H1 (cell line): ENCODE results near the gene SEPTIN5. TPM values are rescaled to one million over a fixed set of nuclear protein-coding genes. Genes with fewer than 3 reads are reported as not detected.

Experiments used
- CTCF ChIA-PET: fragments of 300-600 bp; sonication (Branson Sonifier 250); formaldehyde crosslinking; loops from one replicate; lab custom pipeline; 2021; ENCODE audit not compliant: partially characterized antibody; lab: Charles Lee
- POLR2A ChIA-PET: fragments of 300-600 bp; sonication (Branson Sonifier 250); formaldehyde crosslinking; loops from one replicate; lab custom pipeline; 2021; ENCODE audit warnings: inconsistent platforms; ENCODE audit not compliant: partially characterized antibody; lab: Charles Lee
- DNase-seq, 2 experiments: peaks; one replicate each; pipeline versions ENCODE4 v3.0.0 to v3.0.0-alpha.2; 2010 to 2022; ENCODE audit warnings: low spot score in 2 of 2, low read depth in 1 of 2, mixed read lengths in 1 of 2
- FAIRE-seq: peaks from 2 replicates; lab custom pipeline; 2011; peaks lifted over from hg19 to GRCh38; lab: Jason Lieb, UNC
- H2AFZ ChIP-seq: 2 replicates; pipeline ENCODE4 v1.8.1; 2012; ENCODE audit warnings: low read length, inconsistent platforms
- H2AK5ac ChIP-seq: 2 replicates; pipeline ENCODE4 v1.6.1; 2013; ENCODE audit warnings: low read depth, low read length
- H2BK120ac ChIP-seq: replicated peaks from 2 replicates; pipeline ENCODE3; 2013; ENCODE audit warnings: low read depth, low read length, inconsistent platforms
- H2BK12ac ChIP-seq: 2 replicates; pipeline ENCODE4 v1.6.1; 2013; ENCODE audit warnings: low read depth, low read length
- H2BK15ac ChIP-seq: 2 replicates; pipeline ENCODE4 v1.6.1; 2013; ENCODE audit warnings: low read length
- H2BK20ac ChIP-seq: 2 replicates; pipeline ENCODE4 v1.6.1; 2013; ENCODE audit warnings: low read length
- H2BK5ac ChIP-seq: 2 replicates; pipeline ENCODE4 v1.6.1; 2013; ENCODE audit warnings: low read depth, low read length
- H3K14ac ChIP-seq: 2 replicates; pipeline ENCODE4 v1.6.1; 2013; ENCODE audit warnings: inconsistent platforms; ENCODE audit not compliant: insufficient read length
- H3K18ac ChIP-seq: 2 replicates; pipeline ENCODE4 v1.6.1; 2013; ENCODE audit warnings: low read length; ENCODE audit errors: extremely low read depth
- H3K23ac ChIP-seq: 2 replicates; pipeline ENCODE4 v1.6.1; 2013; ENCODE audit warnings: inconsistent platforms; ENCODE audit not compliant: insufficient read length
- H3K23me2 ChIP-seq: 2 replicates; pipeline ENCODE4 v1.6.1; 2013; ENCODE audit warnings: low read depth, low read length
- H3K27ac ChIP-seq: 2 replicates; pipeline ENCODE4 v1.6.1; 2011; ENCODE audit warnings: low read depth, low read length, inconsistent platforms
- H3K27me3 ChIP-seq, 4 experiments: replicated peaks in 1 of 4; 1 replicate in 1 of 4; 2 replicates in 3 of 4; pipeline versions ENCODE4 v1.6.1 to v1.8.1; 2011 to 2013; ENCODE audit warnings: low read length in 3 of 4, mild to moderate bottlenecking in 3 of 4, inconsistent platforms in 2 of 4, mixed read lengths in 2 of 4, moderate library complexity in 1 of 4; ENCODE audit not compliant: control insufficient read depth in 3 of 4, insufficient read depth in 3 of 4; ENCODE audit errors: extremely low read depth in 1 of 4
- H3K36me3 ChIP-seq, 4 experiments: 2 replicates each; pipeline versions ENCODE4 v1.6.1 to v1.8.1; 2011 to 2013; ENCODE audit warnings: mild to moderate bottlenecking in 4 of 4, low read length in 3 of 4, moderate library complexity in 2 of 4, control low read depth in 1 of 4, inconsistent platforms in 1 of 4; ENCODE audit not compliant: insufficient read depth in 4 of 4, control insufficient read depth in 2 of 4
- H3K4ac ChIP-seq: replicated peaks from 2 replicates; pipeline ENCODE3; 2013; ENCODE audit warnings: low read length, low read depth, mixed read lengths, inconsistent platforms; ENCODE audit not compliant: insufficient read length
- H3K4me1 ChIP-seq, 4 experiments: replicated peaks in 1 of 4; 1 replicate in 1 of 4; 2 replicates in 3 of 4; pipeline versions ENCODE4 v1.6.1 to v1.8.1; 2011 to 2013; ENCODE audit warnings: low read length in 3 of 4, inconsistent platforms in 2 of 4, mixed read lengths in 1 of 4; ENCODE audit not compliant: insufficient read depth in 4 of 4, control insufficient read depth in 3 of 4
- H3K4me2 ChIP-seq, 2 experiments: 2 replicates each; pipeline versions ENCODE4 v1.6.1 to v1.8.1; 2011 to 2013; ENCODE audit warnings: low read depth in 2 of 2, low read length in 2 of 2, control low read depth in 1 of 2, inconsistent platforms in 1 of 2, mild to moderate bottlenecking in 1 of 2; ENCODE audit not compliant: insufficient read depth in 1 of 2
- H3K4me3 ChIP-seq, 4 experiments: fragments of 200-600, 300-600 bp in 1 of 4; sonication (generic), shearing (Covaris generic), sonication (Bioruptor Twin) in 1 of 4; 2 replicates each; pipeline versions ENCODE4 v1.5.1 to v1.8.1; 2011 to 2016; ENCODE audit warnings: low read length in 4 of 4, low read depth in 3 of 4, control low read depth in 2 of 4, inconsistent platforms in 2 of 4, mild to moderate bottlenecking in 2 of 4, mixed read lengths in 1 of 4, moderate library complexity in 1 of 4; ENCODE audit not compliant: insufficient read depth in 2 of 4; ENCODE audit errors: extremely low read depth in 1 of 4
- H3K56ac ChIP-seq: replicated peaks from 2 replicates; pipeline ENCODE3; 2013; ENCODE audit warnings: low read depth, mild to moderate bottlenecking, mixed read lengths, low read length, inconsistent platforms; ENCODE audit not compliant: insufficient read length
- H3K79me1 ChIP-seq: 2 replicates; pipeline ENCODE4 v1.6.1; 2013; ENCODE audit warnings: low read depth, low read length, control low read depth
- H3K79me2 ChIP-seq, 2 experiments: 2 replicates each; pipeline versions ENCODE4 v1.6.1 to v1.8.1; 2012 to 2013; ENCODE audit warnings: low read length in 2 of 2, mild to moderate bottlenecking in 2 of 2, inconsistent platforms in 1 of 2; ENCODE audit not compliant: insufficient read depth in 2 of 2, control insufficient read depth in 1 of 2
- H3K9ac ChIP-seq, 4 experiments: replicated peaks in 1 of 4; 1 replicate in 1 of 4; 2 replicates in 3 of 4; pipeline versions ENCODE4 v1.6.1 to v1.8.1; 2011 to 2013; ENCODE audit warnings: low read depth in 3 of 4, low read length in 3 of 4, control low read depth in 2 of 4, mild to moderate bottlenecking in 2 of 4, moderate library complexity in 2 of 4, inconsistent platforms in 1 of 4; ENCODE audit errors: extremely low read depth in 1 of 4
- H3K9me3 ChIP-seq, 2 experiments: 2 replicates each; pipeline versions ENCODE4 v1.6.1 to v1.8.1; 2012 to 2013; ENCODE audit warnings: mild to moderate bottlenecking in 2 of 2, moderate library complexity in 2 of 2, control low read depth in 1 of 2, inconsistent platforms in 1 of 2, low read depth in 1 of 2, low read length in 1 of 2, mixed read lengths in 1 of 2; ENCODE audit not compliant: insufficient read depth in 2 of 2
- H4K20me1 ChIP-seq, 2 experiments: replicated peaks in 1 of 2; 2 replicates each; pipeline versions ENCODE3 to v1.8.1; 2011 to 2013; ENCODE audit warnings: inconsistent platforms in 2 of 2, low read length in 2 of 2, mild to moderate bottlenecking in 1 of 2; ENCODE audit not compliant: insufficient read depth in 2 of 2, control insufficient read depth in 1 of 2
- H4K5ac ChIP-seq: 2 replicates; pipeline ENCODE4 v1.6.1; 2013; ENCODE audit warnings: low read length, low read depth, mixed read lengths, inconsistent platforms; ENCODE audit not compliant: insufficient read length
- H4K8ac ChIP-seq: 2 replicates; pipeline ENCODE4 v1.8.0; 2013; ENCODE audit warnings: mild to moderate bottlenecking, moderate library complexity, low read length, inconsistent platforms; ENCODE audit not compliant: insufficient read depth; ENCODE audit errors: extremely low read depth
- H4K91ac ChIP-seq: replicated peaks from 2 replicates; pipeline ENCODE3; 2013; ENCODE audit warnings: low read length, mixed read lengths, inconsistent platforms; ENCODE audit not compliant: insufficient read length
- CREB1 ChIP-seq: IDR thresholded peaks from 2 replicates; pipeline ENCODE4 v1.6.1; 2012; ENCODE audit warnings: inconsistent platforms
- CTBP2 ChIP-seq: IDR thresholded peaks from 2 replicates; pipeline ENCODE4 v1.7.0; 2011; ENCODE audit warnings: borderline replicate concordance, mild to moderate bottlenecking, moderate library complexity, mixed read lengths, low read length; ENCODE audit not compliant: insufficient read depth, insufficient read length
- POLR2AphosphoS5 ChIP-seq: IDR thresholded peaks from 2 replicates; pipeline ENCODE4 v1.6.1; 2011; ENCODE audit warnings: low read depth, low read length
- WGBS, 2 experiments: shearing (Covaris generic) in 1 of 2; methylation state at CpG; one replicate each; pipeline versions ENCODE4 v1.1.6 to v1.1.7; 2013 to 2015; ENCODE audit warnings: low lambda C conversion rate in 2 of 2, mixed read lengths in 2 of 2, inconsistent platforms in 1 of 2, low coverage in 1 of 2, missing lambda C conversion rate in 1 of 2; ENCODE audit not compliant: insufficient replicate concordance in 2 of 2, insufficient coverage in 1 of 2, insufficient read length in 1 of 2; ENCODE audit errors: extremely low coverage in 1 of 2, missing lambda C conversion rate in 1 of 2; 5-methylcytosine and 5-hydroxymethylcytosine counted together
- polyA plus RNA-seq, 7 experiments: library from polyadenylated mRNA; depleted of rRNA in 3 of 7; stranded (reverse) in 5 of 7; unstranded in 2 of 7; fragments of >200 nt in 5 of 7; fragments of 200-250 nt in 2 of 7; gene quantifications; 1 replicate in 5 of 7; 2 replicates in 1 of 7; 4 replicates in 1 of 7; pipeline versions ENCODE4 v1.2.1 to v1.2.3, GENCODE V29; 2011 to 2013; ENCODE audit warnings: missing spikeins in 2 of 7, mixed read lengths in 2 of 7
- total RNA-seq: library from RNA; stranded (reverse); fragmentation: NEBNext Ultra II Directional; extraction: Animal tissue kit (Norgen Biotek cat#: 25700); gene quantifications from 2 replicates; pipeline ENCODE4 v1.2.1, GENCODE V29; 2021

Gene SEPTIN5
- total and polyA plus RNA-seq, 2 of the 8 experiments (the other 6 are each of a cell fraction or from before 2014, with no cell fraction given), result 6.0 to 8.6 TPM

- H4K20me1 ChIP-seq, result no peaks in the 10 kb centered on the region
- peaks cover 0 to 9% (median 3%) of the 10 kb centered on the region in 4 experiments; a peak in 5 of 7 replicates for H3K4me1 ChIP-seq
- no peak overlapping the region for H3K23ac ChIP-seq
- H3K27ac ChIP-seq, result no peak overlapping the region; the same call in 1 of the 2 replicates
- H2BK12ac ChIP-seq, result no peak overlapping the region
- H3K9ac ChIP-seq, result no peak overlapping the region
- H3K4ac ChIP-seq, result no peak overlapping the region
- H2BK15ac ChIP-seq, result no peak overlapping the region
- H3K36me3 ChIP-seq, result no peaks in the 10 kb centered on the region
- DNase-seq (no peak), FAIRE-seq (no peak)
- TF ChIP-seq CTBP2 (no peak), POLR2AphosphoS5 (no peak), CREB1 (no peak)
- H3K79me2 ChIP-seq, result no peaks in the 10 kb centered on the region
- H3K14ac ChIP-seq, result no peak overlapping the region
- no peak overlapping the region for H3K4me3 ChIP-seq
- H2BK5ac ChIP-seq, result no peak overlapping the region
- no peak overlapping the region for H2AFZ ChIP-seq
- WGBS, 2 experiments, result 92% methylated on average over 19 of the region's 19 CpGs; no CpG with 5 or more reads in 1 of the 2 experiments
- POLR2A ChIA-PET, result interaction anchor here (1.3 kb wide), 1 partner anchor 13 kb away, joined by 3 read pairs; no protein-coding TSS in a partner anchor
- H3K23me2 ChIP-seq, result no peaks in the 10 kb centered on the region
- no peak overlapping the region for H4K91ac ChIP-seq
- H3K18ac ChIP-seq, result no peak overlapping the region
- H3K4me2 ChIP-seq, result no peak overlapping the region
- no peak overlapping the region for H2BK20ac ChIP-seq
- no peaks in the 10 kb centered on the region for H3K79me1 ChIP-seq
- no peak overlapping the region for H2AK5ac ChIP-seq
- no peak overlapping the region for H4K8ac ChIP-seq
- no peak overlapping the region for H3K56ac ChIP-seq
- peaks cover 0 to 5% (median 0%) of the 10 kb centered on the region in 4 experiments; a peak in 2 of 7 replicates for H3K27me3 ChIP-seq
- CTCF ChIA-PET, result interaction anchor here (1.3 to 3.1 kb wide), 4 partner anchors 15 to 245 kb away, joined by 3 to 16 read pairs (median 5); no protein-coding TSS in a partner anchor
- no peaks in the 10 kb centered on the region for H3K9me3 ChIP-seq
- H2BK120ac ChIP-seq, result no peak overlapping the region
- no peak overlapping the region for H4K5ac ChIP-seq
These were observed 49.1 kb upstream of the SEPTIN5 start for GRCh38 chr22:19664951-19665783.
